IPS DF 4.7 (cell line): ENCODE measurements around the gene TIMM8B.
"Not testable (repeated sequence)": the region's sequence is repeated elsewhere in the genome, so short reads cannot be mapped to it uniquely, and the experiment has no call there.

Experiments used
- DNase-seq: peaks from one replicate; pipeline ENCODE4 v3.0.0-alpha.2; 2013; ENCODE audit warnings: low spot score; ENCODE audit errors: extremely low read depth

TIMM8B gene, protein sequence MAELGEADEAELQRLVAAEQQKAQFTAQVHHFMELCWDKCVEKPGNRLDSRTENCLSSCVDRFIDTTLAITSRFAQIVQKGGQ

DNA sequence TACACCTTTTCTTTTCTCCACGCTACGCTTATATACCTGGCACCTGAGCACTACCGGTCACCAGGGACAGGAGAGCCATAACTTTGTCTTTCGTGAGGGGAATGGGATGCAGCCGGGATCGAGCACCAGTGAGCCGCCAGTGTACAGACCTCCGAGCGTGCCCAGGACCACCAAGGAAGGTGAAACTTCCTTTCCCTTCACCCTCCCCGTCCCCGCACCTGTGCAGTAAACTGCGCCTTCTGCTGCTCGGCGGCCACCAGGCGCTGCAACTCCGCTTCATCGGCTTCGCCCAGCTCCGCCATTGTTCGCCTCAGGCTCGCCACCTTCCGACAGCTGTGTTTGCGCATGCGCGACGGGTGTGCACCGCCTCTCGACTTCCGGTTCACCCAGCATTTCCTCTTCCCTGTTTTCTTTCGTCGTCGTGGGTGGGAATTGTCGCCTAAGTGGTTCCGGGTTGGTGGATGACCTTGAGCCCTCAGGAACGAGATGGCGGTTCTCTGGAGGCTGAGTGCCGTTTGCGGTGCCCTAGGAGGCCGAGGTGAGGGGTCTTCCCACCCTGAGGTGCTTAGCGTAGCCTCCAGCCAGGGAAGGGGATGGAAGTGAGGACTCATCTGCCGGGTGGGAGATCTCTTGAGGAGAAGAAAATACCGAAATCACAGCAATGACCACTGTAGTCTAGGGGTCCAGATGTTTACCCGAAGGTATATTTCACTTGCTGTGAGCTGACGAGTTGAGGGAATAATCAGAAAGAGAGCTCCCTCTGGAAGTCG lies at the start of gene TIMM8B, which contains the start of gene SDHD:
Gene TIMM8B (minus strand): TSS at position 335 of the 770 bp plus-strand sequence. CDS start 33 bp downstream, at position 302.
Gene SDHD (plus strand): TSS at position 452 of the 770 bp plus-strand sequence. CDS start 35 bp downstream, at position 487.
- DNase-seq: peak; percentile 91

DNA sequence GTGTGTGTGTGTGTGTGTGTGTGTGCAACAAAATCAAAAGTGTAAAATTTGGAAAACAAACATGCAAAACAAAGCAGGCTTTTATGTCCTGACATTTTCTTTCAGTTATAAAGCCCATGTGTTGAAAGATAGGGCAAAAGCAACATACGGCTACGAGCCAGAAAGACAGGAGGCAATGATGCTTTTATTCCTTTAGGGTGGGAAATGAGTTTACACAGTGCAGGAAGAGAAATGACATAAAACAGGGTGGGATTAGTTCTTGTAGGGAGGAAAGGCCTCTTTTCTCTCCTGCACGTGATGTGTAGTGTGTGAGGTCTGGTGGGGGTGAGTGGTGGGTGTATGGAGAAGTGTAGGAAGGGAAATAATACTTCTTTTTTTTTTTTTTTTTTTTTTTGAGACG lies 47.9 kb upstream of the TIMM8B start:
- no peak for DNase-seq

DNA sequence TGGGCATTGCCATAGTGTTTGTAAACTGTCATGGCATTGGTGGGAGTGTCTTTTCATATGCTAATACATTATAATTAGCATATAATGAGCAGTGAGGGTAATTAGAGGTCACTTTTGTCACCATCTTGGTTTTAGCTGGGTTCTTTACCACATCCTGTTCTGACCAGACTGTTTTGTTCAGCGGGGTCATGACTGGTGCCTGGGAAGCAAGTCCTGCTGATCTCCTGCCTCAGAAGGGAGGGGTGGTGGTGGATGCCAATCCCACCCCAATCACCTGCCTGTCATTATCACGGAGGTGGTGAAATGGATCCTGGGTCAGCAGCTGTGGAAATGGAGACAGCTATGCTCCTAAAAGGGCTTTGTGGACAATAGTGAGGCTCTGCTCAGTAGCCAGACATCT lies 46.2 kb upstream of the TIMM8B start:
- DNase-seq: no peak

DNA sequence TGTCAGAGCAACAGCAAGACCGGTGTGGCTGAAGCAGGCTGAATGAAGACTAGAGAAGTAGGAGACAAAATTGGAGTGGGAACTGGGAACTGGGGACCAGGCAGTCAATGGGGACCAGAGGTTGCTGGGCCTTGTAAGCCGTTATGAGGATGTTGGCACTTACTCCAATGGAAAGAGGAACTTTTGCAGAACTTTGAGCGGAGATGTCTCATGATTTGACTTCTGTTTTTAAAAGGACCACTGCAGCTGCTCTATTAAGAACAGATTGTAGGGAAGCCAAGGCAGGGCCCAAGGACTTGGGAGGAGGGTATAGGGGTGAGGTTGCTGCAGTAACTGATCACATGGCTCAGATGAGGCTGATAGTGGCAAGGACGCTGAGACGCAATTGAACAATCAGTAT lies 43.1 kb upstream of the TIMM8B start:
- DNase-seq: no peak

DNA sequence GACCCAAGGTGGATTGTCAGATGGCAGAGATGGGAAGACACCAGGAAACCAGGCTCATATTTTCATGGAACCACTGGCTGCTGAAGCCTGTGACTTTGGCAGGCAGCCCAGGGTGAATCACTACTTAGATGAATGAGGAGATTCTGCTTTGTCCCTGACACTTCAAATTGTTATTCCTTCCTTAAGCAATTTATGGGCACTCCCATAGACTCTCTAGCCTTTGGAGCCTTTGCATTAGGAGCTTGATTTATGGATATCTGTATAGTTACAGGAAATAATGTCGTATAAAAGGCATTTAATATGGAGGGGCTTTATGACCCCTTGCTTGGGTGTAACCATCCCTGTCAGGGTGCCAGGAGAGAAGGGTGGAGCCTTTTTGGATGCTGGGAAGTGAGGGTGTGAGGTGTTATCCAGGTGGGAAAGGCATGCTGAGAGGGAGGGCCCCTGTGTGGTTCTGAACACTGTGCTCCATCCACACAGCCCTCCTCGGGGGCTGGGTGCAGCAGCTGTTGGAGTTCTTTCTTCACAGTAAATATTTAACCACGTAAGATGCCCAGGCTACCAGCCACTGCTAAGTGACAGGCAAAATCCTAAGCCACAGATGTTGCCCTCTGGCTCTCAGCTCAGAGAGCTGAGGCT lies 42.0 kb upstream of the TIMM8B start:
- no peak for DNase-seq

DNA sequence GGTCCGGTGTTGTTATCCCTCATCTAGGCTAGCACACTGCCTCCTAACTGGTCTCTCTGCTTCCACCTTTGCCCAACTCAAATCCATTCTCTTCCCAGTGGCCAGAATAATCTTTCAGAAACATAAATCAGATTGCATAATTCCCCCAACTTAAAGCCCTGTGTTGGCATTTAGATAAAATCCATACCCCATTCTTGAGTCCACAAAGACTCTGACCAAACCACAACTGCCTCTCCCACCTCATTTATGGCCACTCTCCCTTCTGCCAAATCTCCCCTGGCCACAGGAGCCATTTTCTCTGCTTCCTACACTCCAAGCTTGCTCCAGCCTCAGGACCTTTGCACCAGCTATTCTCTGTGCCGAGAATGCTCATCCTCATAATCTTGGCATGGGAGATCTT lies 40.5 kb upstream of the TIMM8B start:
- no peak for DNase-seq

DNA sequence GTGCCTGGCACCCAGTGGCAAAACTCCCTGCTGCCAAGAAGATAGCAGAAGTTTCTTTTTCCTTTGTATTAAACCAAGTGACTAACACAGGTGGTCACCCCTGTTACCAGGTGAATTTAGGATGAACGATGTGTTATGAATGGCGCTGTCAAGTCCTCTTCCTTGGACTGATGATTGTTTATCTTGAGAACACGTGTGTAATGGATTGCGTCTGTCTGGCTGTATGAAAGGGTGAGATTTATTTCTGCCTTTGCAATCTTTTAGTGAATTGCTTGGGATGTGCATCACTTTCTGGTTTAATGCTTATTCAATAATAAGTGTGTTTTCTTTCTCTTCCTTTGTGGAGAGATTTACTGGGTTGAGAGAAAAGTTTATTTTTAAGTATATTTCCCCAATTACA lies 36.6 kb upstream of the TIMM8B start:
- DNase-seq: no peak

DNA sequence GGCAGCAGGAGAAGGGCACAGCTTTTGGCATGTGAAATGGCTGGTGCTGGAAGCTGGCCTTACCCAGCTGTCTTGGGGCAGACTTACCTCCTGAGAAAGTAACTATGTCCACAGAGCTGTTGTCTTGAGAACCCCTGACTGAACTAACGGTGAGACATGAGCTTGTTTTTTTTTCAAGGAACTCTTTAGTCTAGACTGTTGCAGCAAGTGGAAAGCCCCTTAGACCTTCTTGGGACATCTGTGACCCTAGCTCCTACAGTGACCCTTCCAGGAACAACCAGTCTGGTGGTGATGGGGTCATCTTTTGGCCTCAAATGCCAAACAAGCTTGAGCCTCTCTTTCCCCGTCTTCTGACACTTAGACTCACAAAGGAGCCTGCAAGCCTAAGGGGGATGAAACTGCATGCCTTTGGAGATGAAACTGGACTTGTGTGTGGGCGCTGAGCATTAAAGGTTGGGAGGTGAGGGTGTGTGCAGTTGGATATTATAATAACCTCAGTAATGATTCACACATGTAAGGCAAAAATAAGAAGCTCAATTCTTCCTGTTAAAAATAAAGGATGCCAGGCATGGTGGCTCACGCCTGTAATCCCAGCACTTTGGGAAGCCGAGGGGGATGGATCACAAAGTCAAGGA lies 35.5 kb upstream of the TIMM8B start:
- DNase-seq: no peak

DNA sequence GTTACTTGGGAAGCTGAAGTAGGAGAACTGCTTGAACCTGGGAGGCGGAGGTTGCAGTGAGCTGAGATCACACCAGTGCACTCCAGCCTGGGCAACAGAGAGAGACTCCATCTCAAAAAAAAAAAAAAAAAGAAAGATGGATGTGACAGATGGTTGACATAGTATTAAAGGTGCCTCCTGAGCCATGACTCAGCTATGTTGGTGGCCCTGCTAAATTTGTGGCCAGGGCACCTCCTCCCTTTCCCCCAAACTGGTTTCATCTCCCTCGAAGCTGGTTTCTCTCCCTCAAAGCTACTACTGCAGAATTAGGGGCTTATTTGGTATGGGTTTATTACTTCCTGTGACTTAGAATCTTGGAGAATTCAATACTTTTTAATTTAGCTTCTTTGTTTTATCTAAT lies 31.6 kb upstream of the TIMM8B start:
- no peak for DNase-seq

DNA sequence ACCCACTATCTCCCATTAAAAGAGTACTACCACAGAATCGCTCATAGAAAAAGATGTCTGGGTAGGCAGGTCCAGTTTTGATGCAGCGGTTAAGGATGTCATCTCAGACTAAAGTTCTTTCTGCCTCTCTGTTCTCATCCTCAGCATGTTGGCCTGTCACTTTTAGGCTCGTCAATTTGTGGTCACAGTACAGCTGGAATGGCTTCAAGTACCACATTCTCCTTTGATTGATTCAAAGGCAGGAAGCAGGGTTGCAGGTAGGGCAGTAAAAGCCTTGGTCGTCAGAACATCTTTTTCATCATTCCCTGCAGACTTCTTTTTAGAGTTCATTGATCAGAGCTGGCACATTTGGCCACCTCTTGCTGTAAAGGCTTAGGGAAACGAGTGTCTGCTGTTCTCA lies 28.8 kb upstream of the TIMM8B start:
- DNase-seq: no peak

DNA sequence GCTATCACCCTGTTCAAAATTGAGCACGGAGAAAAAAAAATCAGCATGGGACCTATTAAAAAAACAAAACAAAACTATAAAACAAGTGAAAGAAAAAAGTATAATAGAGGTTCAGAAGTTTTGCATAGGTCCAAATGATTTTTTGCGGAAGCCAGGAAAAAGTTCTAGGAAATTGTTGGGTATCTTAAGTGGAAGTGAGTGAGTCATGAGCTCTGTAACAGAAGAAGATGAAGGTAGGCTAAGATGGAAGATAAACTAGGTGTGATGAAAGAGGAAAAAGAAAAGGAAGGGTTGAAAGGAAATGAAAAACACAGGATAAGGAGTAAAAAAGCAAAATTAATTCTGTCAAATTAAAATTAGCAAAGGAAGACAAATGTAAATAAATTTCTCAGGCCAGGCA lies 27.9 kb upstream of the TIMM8B start:
- DNase-seq: no peak

DNA sequence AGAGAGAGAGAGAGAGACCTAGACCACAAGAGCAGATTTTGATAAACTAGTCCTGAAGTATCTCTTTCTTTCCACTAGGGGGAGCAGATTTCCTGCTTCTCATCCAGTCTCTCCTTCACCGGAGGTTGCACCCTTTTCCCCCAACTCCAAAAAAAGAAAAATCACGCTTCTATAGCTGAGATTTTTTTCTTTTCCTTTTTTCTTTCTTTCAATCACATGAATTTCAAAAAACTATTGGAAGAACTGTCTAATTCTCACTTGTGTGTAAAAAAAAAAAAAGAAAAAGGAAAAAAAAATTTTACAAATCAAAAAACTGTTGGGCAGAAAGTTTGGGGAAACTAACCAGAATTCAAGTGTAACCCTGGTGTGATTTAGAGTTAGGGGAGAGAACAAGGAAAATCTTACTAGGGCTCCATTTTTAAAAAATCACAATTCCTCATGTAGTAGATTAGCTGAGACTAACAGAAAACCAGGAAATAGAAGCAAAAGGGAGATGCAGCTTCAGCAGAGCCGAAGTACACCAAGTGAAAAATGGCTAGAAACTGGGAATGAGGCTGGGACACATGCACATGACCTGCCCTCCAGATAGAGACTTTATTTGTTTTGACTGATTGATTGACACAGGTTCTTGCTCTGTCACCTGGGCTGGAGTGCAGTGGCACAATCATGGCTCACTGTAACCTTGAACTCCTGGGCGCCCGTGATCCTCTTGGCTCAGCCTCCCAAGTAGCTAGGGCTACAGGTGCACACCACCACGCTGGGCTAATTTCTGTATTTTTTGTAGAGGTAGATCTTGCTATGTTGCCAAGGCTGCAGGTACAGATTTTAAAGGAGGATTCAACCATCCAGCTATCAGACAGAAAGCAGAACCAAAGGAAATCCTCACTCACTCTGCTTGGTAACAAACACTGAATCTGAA lies 27.2 kb upstream of the TIMM8B start:
- DNase-seq: peak; percentile 16

DNA sequence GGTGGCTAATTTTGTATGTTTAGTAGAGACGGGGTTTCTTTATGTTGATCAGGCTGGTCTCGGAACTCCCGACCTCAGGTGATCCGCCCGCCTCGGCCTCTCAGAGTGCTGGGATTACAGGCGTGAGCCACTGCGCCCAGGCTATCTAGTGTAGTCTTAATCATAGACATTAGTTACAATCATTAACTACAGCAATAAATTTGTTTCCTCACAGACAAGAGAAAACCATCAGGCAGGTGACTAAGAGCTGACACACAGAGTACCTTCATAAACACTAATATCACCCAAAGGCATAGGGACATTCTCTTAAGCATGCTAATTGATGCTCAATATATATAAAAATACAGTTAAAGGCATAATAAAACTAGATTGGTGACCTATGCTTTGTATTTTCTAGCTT lies 19.5 kb upstream of the TIMM8B start:
- no peak for DNase-seq

DNA sequence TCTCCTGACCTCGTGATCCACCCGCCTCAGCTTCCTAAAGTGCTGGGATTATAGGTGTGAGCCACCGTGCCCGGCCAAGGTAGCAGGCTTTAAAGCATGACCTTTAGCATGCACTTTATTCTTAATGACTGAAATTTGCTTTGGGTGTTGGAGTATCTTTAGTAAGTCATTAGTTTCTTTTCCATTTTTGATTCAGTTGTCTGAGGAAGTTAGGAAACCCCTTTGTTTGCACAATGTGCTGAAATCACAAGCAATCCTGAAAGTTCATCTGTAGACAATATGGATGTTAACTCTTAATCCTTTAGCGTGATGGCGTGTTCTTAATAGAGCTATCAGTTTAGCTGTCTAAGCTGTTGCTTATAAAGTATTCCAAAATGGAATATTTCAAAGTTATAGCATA lies 16.9 kb upstream of the TIMM8B start:
- DNase-seq: no peak

DNA sequence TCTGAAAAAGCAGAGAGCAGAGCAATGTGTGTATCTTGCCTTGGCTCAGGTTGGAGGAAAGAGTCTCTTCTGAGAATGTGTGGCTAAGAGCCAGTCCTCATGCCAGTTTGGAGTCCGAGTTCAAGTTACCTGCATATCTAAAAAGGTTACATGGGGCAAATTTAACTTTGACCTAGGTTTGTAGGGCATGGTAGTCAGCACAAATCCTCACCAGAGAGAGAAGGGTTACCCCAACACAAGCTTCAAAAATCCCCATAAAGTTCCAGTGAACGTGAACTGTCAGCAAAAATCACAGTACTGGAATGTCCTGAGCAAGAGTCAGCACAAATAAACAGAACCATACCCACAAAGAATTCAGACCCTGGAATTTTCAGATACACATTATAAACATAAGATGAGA lies 13.9 kb upstream of the TIMM8B start:
- no peak for DNase-seq

DNA sequence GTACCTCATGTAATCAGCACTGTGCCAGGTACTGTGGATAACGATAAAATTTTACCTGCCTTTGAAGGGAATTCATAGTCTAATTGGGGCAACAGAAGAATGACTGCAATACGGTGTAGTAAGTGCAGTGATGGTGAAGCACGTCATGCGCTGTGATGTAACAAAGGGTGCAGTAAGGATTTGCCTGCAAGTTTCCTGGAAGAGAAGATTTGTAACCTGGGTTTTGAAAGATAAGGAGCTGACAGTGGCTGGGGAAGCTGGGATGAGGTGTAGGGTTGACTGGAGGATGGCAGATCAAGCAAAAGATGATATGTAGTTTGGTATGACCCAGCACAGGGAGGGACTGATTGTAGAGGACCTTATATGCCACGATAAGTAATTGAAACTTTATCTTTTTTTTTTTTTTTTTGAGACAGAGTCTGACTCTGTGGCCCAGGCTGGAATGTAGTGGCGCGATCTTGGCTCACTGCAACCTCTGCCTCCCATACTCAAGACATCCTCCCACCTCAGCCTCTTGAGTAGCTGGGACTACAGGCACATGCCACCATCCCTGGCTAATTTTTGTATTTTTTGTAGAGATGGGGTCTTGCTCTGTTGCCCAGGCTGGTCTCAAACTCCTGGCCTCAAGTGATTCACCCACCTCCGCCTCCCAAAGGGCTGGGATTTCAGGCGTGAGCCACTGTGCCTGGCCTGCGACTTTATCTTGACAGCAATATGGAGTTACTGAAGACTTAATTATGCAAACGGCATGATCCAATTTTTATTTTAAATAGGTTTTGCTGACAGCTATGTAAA lies 11.4 kb upstream of the TIMM8B start:
- no peak for DNase-seq

DNA sequence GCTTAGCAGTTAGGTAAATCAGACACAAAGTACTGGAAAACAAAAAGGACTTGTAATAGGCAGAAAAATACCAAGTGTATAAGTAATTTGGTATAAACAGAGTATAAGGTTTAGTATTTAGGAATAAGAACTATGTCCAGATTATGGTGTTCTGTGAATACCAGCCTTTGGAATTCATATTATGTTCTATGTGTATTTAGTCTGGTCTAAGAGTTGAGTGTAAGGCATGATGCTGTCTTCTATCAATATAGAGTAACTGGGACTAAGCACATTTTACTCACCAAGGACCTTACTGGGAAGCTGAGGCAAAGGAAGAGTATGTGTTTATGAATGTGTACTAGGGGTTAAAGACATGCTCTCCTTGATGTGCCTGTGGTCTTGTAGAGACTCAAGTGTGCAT lies 9.6 kb upstream of the TIMM8B start:
- DNase-seq: no peak

DNA sequence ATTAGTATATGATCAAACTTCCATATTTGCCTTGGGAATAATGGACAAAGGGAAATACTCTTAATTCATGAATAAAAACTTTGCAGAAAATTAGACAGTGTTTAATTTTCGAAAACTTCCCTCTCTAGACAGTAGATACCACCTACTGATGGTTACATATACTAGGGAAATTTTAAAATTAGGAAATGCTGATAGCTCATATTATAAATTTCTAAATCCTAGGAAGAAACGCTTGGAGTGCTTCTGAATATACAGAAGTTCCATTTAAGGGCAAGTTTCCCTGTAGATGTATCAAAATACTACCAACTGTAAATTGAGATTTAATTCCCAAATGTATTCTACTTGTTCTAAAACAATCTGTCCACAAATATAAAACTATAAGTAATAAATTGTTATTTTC lies 8.7 kb upstream of the TIMM8B start:
- DNase-seq: not testable (repeated sequence)

DNA sequence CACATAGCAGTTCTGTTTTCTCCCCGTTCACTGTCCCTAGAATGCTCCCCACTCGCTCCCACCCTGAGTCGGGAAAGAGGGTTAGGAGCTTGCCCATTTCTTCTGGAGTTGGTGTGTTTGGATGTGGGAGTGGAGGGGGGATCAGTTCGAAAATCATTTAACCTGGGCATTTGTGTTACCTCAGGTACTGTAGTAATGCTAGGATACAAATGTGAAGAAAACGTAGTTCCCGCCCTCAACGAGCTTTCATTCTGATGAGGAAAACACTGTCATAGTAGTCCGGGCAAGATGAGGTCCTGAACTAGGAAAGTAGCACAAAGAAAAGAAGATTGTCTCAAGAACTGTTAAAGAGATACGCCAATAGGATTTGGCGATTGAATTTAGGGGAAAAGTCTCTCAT lies 656 bp upstream of the TIMM8B start:
- no peak for DNase-seq

DNA sequence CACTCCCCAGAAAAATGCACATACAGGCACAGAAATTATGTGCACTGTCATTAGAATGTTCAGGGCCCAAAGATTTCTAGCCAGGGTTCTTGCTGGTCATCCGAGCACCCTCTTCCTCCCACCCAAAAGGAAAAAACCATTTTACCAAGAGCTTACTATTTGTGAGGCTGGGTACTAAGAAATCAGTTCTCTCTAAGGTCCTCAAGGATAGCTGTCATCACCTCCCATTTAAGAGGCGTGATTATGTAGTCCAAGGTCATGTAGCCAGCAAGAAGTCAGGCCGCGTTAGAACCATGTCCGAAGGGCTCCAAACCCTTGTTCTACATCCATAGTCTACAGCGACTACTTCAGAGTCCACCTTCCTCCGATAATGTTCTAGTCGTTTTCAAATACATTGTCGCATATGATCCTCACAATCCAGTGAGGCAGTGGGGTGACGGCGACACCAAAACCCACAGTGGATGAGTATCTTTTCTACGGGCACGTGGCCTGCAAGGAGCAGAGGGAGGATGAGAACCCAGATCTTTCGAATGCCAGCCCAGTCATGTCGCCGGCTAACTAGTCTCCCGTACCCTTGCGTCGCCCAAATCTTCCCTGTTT lies 634 bp downstream of the TIMM8B start:
- DNase-seq: no peak
